Naive B cell (primary cell): ENCODE measurements around the gene CFAP92. TPM values are rescaled to one million over a fixed set of nuclear protein-coding genes. Genes with fewer than 3 reads are reported as not detected.
A peak's percentile ranks its signal among the peaks of the same experiment; 100 is the strongest.

Experiments
- ATAC-seq, 2 donors: fragments of 150-1000 bp; cut with Tn5 transposase; 2 replicates each; pipeline ENCODE4 v1.10.0; 2021; ENCODE audit warnings: low read depth in 2 of 2, mild to moderate bottlenecking in 2 of 2, moderate library complexity in 2 of 2
- DNase-seq: peaks from one replicate; pipeline ENCODE4 v3.0.0; 2022
- H3K27ac Mint-ChIP-seq, 6 donors: one replicate each; pipeline ENCODE4 v1.8.0; 2020 to 2022; ENCODE audit warnings: mild to moderate bottlenecking in 6 of 6, mixed read lengths in 6 of 6, moderate library complexity in 5 of 6, inconsistent platforms in 2 of 6
- H3K27me3 Mint-ChIP-seq, 3 donors: one replicate each; pipeline ENCODE4 v1.8.0; 2021 to 2022; ENCODE audit warnings: mixed read lengths in 3 of 3, mild to moderate bottlenecking in 1 of 3
- H3K36me3 Mint-ChIP-seq, 2 donors: one replicate each; pipeline ENCODE4 v1.8.0; 2020 to 2022; ENCODE audit warnings: mixed read lengths in 2 of 2, inconsistent platforms in 1 of 2, mild to moderate bottlenecking in 1 of 2
- H3K4me1 Mint-ChIP-seq, 3 donors: one replicate each; pipeline ENCODE4 v1.8.0; 2020 to 2022; ENCODE audit warnings: mixed read lengths in 3 of 3, inconsistent platforms in 1 of 3, mild to moderate bottlenecking in 1 of 3, moderate library complexity in 1 of 3
- H3K4me3 Mint-ChIP-seq, 8 donors: one replicate each; pipeline ENCODE4 v1.8.0; 2020 to 2022; ENCODE audit warnings: mild to moderate bottlenecking in 8 of 8, mixed read lengths in 8 of 8, moderate library complexity in 8 of 8, inconsistent platforms in 2 of 8
- H3K9me3 Mint-ChIP-seq, 7 donors: one replicate each; pipeline ENCODE4 v1.8.0; 2020 to 2022; ENCODE audit warnings: mixed read lengths in 7 of 7, mild to moderate bottlenecking in 5 of 7, inconsistent platforms in 2 of 7, moderate library complexity in 1 of 7
- polyA plus RNA-seq, 6 donors: library from polyadenylated mRNA; unstranded; fragments of 300-500 nt; fragmentation: Illumina TruSeq; gene quantifications; one replicate each; pipeline ENCODE4 v1.2.3, GENCODE V29; 2021; ENCODE audit warnings: low read depth in 6 of 6

Gene CFAP92
- polyA plus RNA-seq, 6 donors from 2014 or later: not detected

GRCh38 chr3:129032716-129033115, 38.8 kb upstream of the CFAP92 start:
- no peaks in the 10 kb centered on the region for H3K36me3 Mint-ChIP-seq
- DNase-seq (no peak), ATAC-seq (no peak)
- no peak overlapping the region for H3K4me3 Mint-ChIP-seq
- H3K4me1 Mint-ChIP-seq: no peaks in the 10 kb centered on the region
- no peak overlapping the region for H3K27ac Mint-ChIP-seq
- peaks cover 5 to 8% (median 8%) of the 10 kb centered on the region in 3 donors for H3K27me3 Mint-ChIP-seq
- H3K9me3 Mint-ChIP-seq: no peaks in the 10 kb centered on the region

GRCh38 chr3:129031476-129032215, 37.8 kb upstream of the CFAP92 start:
- no peaks in the 10 kb centered on the region for H3K36me3 Mint-ChIP-seq
- no peak overlapping the region for H3K4me3 Mint-ChIP-seq
- peaks cover under 1 to 4% (median 4%) of the 10 kb centered on the region in 3 donors for H3K4me1 Mint-ChIP-seq
- ATAC-seq: no peak
- DNase-seq: no peak
- H3K27ac Mint-ChIP-seq: peak overlapping the region in 3 of 6 donors; percentile 58 to 78 (median 69)
- peaks cover 5 to 8% (median 8%) of the 10 kb centered on the region in 3 donors for H3K27me3 Mint-ChIP-seq
- no peaks in the 10 kb centered on the region for H3K9me3 Mint-ChIP-seq

GRCh38 chr3:129030611-129031010, 36.7 kb upstream of the CFAP92 start:
- peaks cover 5 to 14% (median 13%) of the 10 kb centered on the region in 3 donors for H3K4me1 Mint-ChIP-seq
- H3K4me3 Mint-ChIP-seq: no peak overlapping the region
- no peak overlapping the region for H3K27ac Mint-ChIP-seq
- DNase-seq (no peak), ATAC-seq (no peak)
- no peaks in the 10 kb centered on the region for H3K9me3 Mint-ChIP-seq
- H3K36me3 Mint-ChIP-seq: no peaks in the 10 kb centered on the region
- H3K27me3 Mint-ChIP-seq: peaks cover 5 to 8% (median 8%) of the 10 kb centered on the region in 3 donors

GRCh38 chr3:129028866-129029265, 35.0 kb upstream of the CFAP92 start:
- no peaks in the 10 kb centered on the region for H3K36me3 Mint-ChIP-seq
- H3K27me3 Mint-ChIP-seq: peaks cover 0 to 7% (median 5%) of the 10 kb centered on the region in 3 donors
- DNase-seq (no peak), ATAC-seq (no peak)
- H3K9me3 Mint-ChIP-seq: peaks cover 0 to 2% (median 0%) of the 10 kb centered on the region in 7 donors
- peaks cover 5 to 19% (median 16%) of the 10 kb centered on the region in 3 donors for H3K4me1 Mint-ChIP-seq
- H3K4me3 Mint-ChIP-seq: peak overlapping the region in 5 of 8 donors; percentile 2 to 76 (median 19)
- peak overlapping the region in 2 of 6 donors; percentile 8 to 87 for H3K27ac Mint-ChIP-seq

- DNase-seq: no peak
- peak overlapping the region in 4 of 8 donors; percentile 29 to 74 (median 57) for H3K4me3 Mint-ChIP-seq
- peaks cover 0 to 5% (median 0%) of the 10 kb centered on the region in 3 donors for H3K27me3 Mint-ChIP-seq
- no peaks in the 10 kb centered on the region for H3K36me3 Mint-ChIP-seq
- ATAC-seq: no peak
- peaks cover 0 to 2% (median 0%) of the 10 kb centered on the region in 7 donors for H3K9me3 Mint-ChIP-seq
- peaks cover 5 to 19% (median 16%) of the 10 kb centered on the region in 3 donors for H3K4me1 Mint-ChIP-seq
- H3K27ac Mint-ChIP-seq: peak overlapping the region in 2 of 6 donors; percentile 38 to 98
Observed at GRCh38 chr3:129027544-129027880, 33.6 kb upstream of the CFAP92 start.

- ATAC-seq (peak; percentile 92 to 94), DNase-seq (peak; percentile 93)
- Mint-ChIP-seq H3K36me3 (no peaks in the 10 kb centered on the region), H3K4me1 (peaks cover 5 to 19% (median 16%) of the 10 kb centered on the region in 3 donors), H3K27ac (peak overlapping the region; percentile 98 to 100 (median 99)), H3K4me3 (peak overlapping the region; percentile 65 to 94 (median 85)), H3K9me3 (peaks cover 0 to 2% (median 0%) of the 10 kb centered on the region in 7 donors), H3K27me3 (no peaks in the 10 kb centered on the region)
Observed at GRCh38 chr3:129026728-129027543, 33.1 kb upstream of the CFAP92 start.

- no peaks in the 10 kb centered on the region for H3K27me3 Mint-ChIP-seq
- H3K9me3 Mint-ChIP-seq: peaks cover 0 to 2% (median 0%) of the 10 kb centered on the region in 7 donors
- peak overlapping the region; percentile 98 to 100 (median 99) for H3K27ac Mint-ChIP-seq
- ATAC-seq: no peak
- H3K4me1 Mint-ChIP-seq: peaks cover 5 to 19% (median 16%) of the 10 kb centered on the region in 3 donors
- peak overlapping the region; percentile 31 to 94 (median 80) for H3K4me3 Mint-ChIP-seq
- no peak for DNase-seq
- no peaks in the 10 kb centered on the region for H3K36me3 Mint-ChIP-seq
Observed at GRCh38 chr3:129025691-129026435, 32.0 kb upstream of the CFAP92 start.

GRCh38 chr3:129025108-129025507, 31.2 kb upstream of the CFAP92 start:
- peak overlapping the region; percentile 40 to 100 (median 98) for H3K27ac Mint-ChIP-seq

GRCh38 chr3:129023909-129024308, 30.0 kb upstream of the CFAP92 start:
- ATAC-seq (no peak), DNase-seq (no peak)
- Mint-ChIP-seq H3K4me3 (peak overlapping the region in 1 of 8 donors; percentile 5), H3K27me3 (no peaks in the 10 kb centered on the region), H3K27ac (peak overlapping the region in 3 of 6 donors; percentile 47 to 98 (median 62)), H3K4me1 (peaks cover 5 to 21% (median 20%) of the 10 kb centered on the region in 3 donors), H3K36me3 (no peaks in the 10 kb centered on the region), H3K9me3 (peaks cover 0 to 2% (median 0%) of the 10 kb centered on the region in 7 donors)

More at GRCh38 chr3:129025108-129025507, 31.2 kb upstream of the CFAP92 start:
- ATAC-seq: no peak
- no peaks in the 10 kb centered on the region for H3K36me3 Mint-ChIP-seq
- peak overlapping the region in 4 of 8 donors; percentile 13 to 75 (median 48) for H3K4me3 Mint-ChIP-seq
- peaks cover 5 to 19% (median 16%) of the 10 kb centered on the region in 3 donors for H3K4me1 Mint-ChIP-seq
- no peak for DNase-seq
- H3K9me3 Mint-ChIP-seq: peaks cover 0 to 2% (median 0%) of the 10 kb centered on the region in 7 donors
- H3K27me3 Mint-ChIP-seq: no peaks in the 10 kb centered on the region

GRCh38 chr3:129023008-129023358, 29.1 kb upstream of the CFAP92 start:
- ATAC-seq: no peak
- Mint-ChIP-seq H3K4me1 (peaks cover 6 to 28% (median 27%) of the 10 kb centered on the region in 3 donors), H3K27me3 (no peaks in the 10 kb centered on the region), H3K9me3 (peaks cover 0 to 2% (median 0%) of the 10 kb centered on the region in 7 donors), H3K27ac (peak overlapping the region in 1 of 6 donors; percentile 10), H3K4me3 (no peak overlapping the region), H3K36me3 (no peaks in the 10 kb centered on the region)
- no peak for DNase-seq

- H3K4me1 Mint-ChIP-seq: peaks cover 12 to 34% (median 33%) of the 10 kb centered on the region in 3 donors
- H3K27ac Mint-ChIP-seq: peak overlapping the region in 4 of 6 donors; percentile 71 to 94 (median 83)
Observed at GRCh38 chr3:129022114-129023007, 28.5 kb upstream of the CFAP92 start.

GRCh38 chr3:129021140-129021551, 27.3 kb upstream of the CFAP92 start:
- no peaks in the 10 kb centered on the region for H3K27me3 Mint-ChIP-seq
- H3K36me3 Mint-ChIP-seq: no peaks in the 10 kb centered on the region
- peaks cover 0 to 5% (median 0%) of the 10 kb centered on the region in 7 donors for H3K9me3 Mint-ChIP-seq
- ATAC-seq (no peak), DNase-seq (no peak)
- peaks cover 18 to 38% (median 37%) of the 10 kb centered on the region in 3 donors for H3K4me1 Mint-ChIP-seq
- peak overlapping the region in 4 of 6 donors; percentile 12 to 94 (median 74) for H3K27ac Mint-ChIP-seq
- no peak overlapping the region for H3K4me3 Mint-ChIP-seq

More at GRCh38 chr3:129022114-129023007, 28.5 kb upstream of the CFAP92 start:
- H3K36me3 Mint-ChIP-seq: no peaks in the 10 kb centered on the region
- DNase-seq: no peak
- peaks cover 0 to 2% (median 0%) of the 10 kb centered on the region in 7 donors for H3K9me3 Mint-ChIP-seq
- no peak overlapping the region for H3K4me3 Mint-ChIP-seq
- no peaks in the 10 kb centered on the region for H3K27me3 Mint-ChIP-seq
- ATAC-seq: no peak
